Fibroblast of skin of right quadriceps (primary cell): ENCODE data around the gene DDX59.

ENCODE experiments used
- DNase-seq: peaks from one replicate; pipeline ENCODE4 v3.0.0-alpha.2; 2013

Gene DDX59

GRCh38 chr1:200628223-200628881 lies 41.4 kb downstream of the DDX59 start:
- DNase-seq = no peak

- DNase-seq = no peak
Observed at GRCh38 chr1:200627575-200628222, 42.0 kb downstream of the DDX59 start.

DNA sequence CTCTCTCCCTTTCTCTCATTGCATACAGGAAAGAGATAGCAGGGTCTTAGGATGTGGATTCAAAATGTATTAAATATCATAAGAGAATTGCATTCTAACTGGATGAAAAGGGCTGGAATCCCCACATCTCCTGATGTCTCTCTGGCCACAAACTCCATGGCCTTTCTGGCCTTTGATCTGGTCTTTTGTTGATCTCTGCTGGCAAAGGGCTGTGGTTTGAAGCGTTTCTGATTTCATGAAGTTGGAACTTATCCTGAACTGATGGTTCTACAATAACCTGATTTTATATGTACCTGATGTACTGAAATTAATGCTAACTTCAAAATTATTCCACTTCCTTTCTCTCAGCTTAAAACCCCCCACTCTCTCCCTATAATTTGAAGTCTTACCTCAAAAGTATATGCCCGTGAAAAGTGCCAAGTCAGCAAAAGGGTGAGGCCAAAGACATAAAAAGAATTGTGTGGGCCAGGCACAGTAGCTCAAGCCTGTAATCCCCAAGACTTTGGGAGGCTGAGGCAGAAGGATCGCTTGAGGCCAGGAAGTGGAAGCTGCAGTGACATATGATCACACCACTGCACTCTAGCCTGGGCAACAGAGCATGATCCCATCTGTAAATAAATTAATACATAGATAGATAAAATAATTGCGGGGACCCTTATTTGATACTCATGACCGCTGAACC lies 42.7 kb downstream of the DDX59 start:
- no peak for DNase-seq

DNA sequence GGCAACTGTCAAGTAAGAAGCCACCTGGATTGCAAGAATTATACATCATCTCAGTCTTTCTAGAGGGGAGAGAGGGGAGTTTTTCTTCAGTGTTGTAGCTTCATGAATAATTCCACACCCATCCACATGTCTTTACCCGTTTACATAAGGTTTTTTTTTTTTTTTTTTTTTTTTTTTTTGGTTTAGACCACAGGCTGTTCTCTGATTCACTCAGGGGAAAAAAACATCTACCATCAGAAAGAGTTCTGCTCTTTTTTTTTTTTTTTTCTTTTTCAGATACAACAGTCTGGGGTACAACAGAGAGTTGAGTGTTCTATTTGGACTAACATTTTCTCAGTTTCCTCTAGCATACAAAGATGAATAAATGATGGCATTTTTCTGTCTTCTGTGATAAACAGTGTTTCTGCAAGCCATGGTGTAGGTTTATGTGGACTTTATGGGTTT lies 44.3 kb downstream of the DDX59 start:
- peak; percentile 28 for DNase-seq

DNA sequence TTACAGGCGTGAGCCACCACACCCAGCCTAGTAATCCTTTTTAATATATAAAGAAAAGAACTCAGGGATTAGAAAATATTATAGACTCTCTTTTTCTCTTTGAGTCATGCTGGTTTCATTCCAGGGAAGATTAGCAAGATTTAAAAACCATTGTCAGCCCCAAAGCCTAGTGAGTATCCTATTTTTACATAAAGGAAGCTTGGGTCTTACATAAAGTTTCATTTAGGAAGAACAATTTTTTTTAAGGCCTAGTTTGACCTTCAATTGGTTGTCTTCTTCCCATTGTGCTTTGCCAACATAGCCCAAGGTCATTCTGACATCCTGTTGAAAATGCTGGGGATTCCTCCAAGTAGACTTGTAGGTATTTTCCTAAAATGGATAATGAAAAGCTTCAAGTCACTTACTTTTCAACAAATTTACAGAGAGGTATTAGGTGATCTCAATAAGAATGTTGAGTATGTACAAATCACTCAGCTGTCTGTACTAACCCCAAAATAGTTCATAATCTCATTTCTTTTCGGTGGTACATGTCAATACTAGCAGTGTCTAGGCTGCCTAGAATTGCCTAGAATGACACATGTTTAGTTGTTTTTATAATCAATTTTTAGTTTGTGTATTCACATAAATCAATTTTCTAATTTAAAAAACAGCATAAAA lies 44.9 kb downstream of the DDX59 start:
- DNase-seq = no peak

DNA sequence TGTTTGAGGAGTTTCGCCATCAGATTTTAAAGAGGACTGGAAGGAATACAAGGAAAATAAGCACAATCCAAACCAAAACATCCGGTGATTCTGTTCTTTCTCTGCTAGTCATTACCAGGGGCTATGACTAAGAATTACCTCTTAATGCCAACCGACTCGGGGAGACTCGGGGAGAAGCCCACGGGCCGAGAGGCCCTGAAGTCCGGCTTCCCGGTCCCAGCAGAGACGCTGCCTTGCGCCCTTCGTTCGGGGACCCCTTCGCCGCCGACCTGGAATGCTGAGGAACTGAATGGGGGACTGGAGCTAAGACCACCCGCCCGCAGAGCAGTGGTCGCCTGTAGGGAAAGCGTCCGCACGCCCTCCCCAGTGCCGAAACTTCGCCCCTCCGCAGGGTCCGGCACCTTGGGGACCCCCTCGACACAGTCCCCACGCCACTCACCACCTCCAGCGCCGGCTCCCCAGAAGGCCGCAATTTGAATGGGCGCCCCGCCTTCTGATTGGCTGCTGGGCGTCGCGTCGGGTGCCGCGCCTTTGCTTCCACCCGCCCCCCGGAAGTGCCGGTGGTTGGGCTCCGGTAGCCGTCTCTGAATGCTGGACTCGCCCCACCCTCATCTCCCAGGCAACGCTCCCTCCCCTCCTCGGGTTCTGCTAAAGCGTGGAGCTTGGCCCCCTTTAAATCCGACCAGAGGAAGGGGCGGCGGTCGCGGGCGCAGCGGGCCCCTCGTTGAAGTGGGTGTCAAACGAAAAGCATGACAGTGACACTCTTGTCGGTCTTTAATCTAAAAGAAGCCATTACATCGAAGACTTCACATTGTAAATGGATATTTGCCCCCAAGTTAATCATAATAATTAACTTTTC lies 49.2 kb downstream of the DDX59 start, which contains the start of gene KIF14:
Gene KIF14, minus strand, starts transcription at position 479 of the 859 bp plus-strand sequence. CDS start 2,028 bp downstream, outside the sequence.
- DNase-seq = peak; percentile 90

DNA sequence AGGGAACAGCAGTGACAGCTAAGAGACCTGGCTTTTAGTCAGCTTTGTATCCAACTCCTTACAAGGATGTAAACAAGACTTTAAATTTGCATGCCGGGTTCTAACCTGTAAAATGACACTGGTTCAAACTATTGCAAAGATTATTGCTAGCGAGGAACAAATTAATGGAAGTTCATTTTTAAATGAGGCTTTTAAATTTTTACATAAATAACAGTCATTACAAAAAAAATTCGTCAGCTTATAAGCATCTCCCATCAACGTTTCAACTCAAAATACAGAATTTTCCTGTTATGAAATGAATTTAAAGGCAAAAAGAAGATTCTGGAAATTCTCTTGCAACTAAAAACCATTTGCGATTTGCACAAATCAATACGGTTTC lies 49.8 kb downstream of the DDX59 start:
- DNase-seq = no peak

DNA sequence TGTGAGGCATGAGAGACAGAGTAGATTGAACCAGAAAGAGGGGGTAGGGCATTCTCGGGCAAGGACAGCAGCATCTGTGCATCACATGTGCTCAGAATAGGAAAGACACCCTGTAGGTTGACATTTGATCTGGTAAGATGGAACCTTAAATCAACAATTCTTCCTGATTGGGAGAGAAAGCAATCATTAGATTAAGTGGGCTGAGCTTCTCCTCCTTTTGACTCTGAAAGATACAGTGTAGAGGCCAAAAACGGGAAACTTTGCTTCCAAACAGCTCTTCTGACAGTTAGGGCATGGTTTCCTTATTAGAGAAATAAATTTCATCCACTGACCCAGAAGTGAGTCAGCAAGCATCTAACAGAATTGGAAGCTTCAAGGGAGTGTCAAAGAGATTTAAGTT lies 58.9 kb downstream of the DDX59 start:
- DNase-seq = peak; percentile 66

DNA sequence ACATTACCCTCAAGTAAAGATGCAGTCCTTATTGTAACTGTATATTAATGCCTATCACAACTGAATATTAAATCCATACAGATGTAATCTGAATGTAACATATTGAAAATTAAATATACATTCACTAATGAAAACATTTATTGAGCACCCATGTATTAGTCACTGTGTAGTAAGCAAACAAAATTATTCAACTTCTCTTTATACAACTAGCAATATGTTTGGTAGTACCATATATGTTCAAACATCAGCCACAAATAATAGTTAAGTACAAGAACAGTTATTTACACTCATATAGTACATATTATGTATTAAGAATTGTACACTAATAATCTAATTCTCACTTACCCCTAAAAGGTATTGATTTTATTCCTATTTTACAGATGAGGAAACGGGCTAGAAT lies 67.1 kb downstream of the DDX59 start:
- DNase-seq = no peak
